ENCODE data around the gene RAI1.

RAI1 gene

GRCh38 chr17:17836818-17837379 is 155.6 kb downstream of the RAI1 start, which contains the start of gene SREBF1:
TSS of gene SREBF1 (minus strand) at chr17:17836986. CDS start at chr17:17836817, 169 bp downstream.
- DNase-seq = no peak

- DNase-seq = no peak
These were observed 156.1 kb downstream of the RAI1 start for GRCh38 chr17:17837380-17837821.

GRCh38 chr17:17837966-17838962 is 157.0 kb downstream of the RAI1 start:
- DNase-seq = peak; percentile 40

- DNase-seq = peak; percentile 61
These were observed 158.8 kb downstream of the RAI1 start for GRCh38 chr17:17839791-17840707.

- DNase-seq = no peak
These were observed 159.7 kb downstream of the RAI1 start for GRCh38 chr17:17840751-17841591.

- no peak for DNase-seq
These were observed 160.4 kb downstream of the RAI1 start for GRCh38 chr17:17841601-17842025.

- DNase-seq = no peak
These were observed 161.0 kb downstream of the RAI1 start for GRCh38 chr17:17842111-17842876.

GRCh38 chr17:17843096-17843495 is 161.8 kb downstream of the RAI1 start:
- no peak for DNase-seq

GRCh38 chr17:17844079-17844478 is 162.8 kb downstream of the RAI1 start:
- no peak for DNase-seq

- no peak for DNase-seq
These were observed 163.2 kb downstream of the RAI1 start for GRCh38 chr17:17844500-17844899.

- no peak for DNase-seq
These were observed 164.0 kb downstream of the RAI1 start for GRCh38 chr17:17845046-17845775.

- DNase-seq = no peak
These were observed 164.7 kb downstream of the RAI1 start for GRCh38 chr17:17846003-17846402.

GRCh38 chr17:17846645-17847044 is 165.4 kb downstream of the RAI1 start:
- DNase-seq = no peak

GRCh38 chr17:17847118-17847689 is 165.9 kb downstream of the RAI1 start:
- DNase-seq = no peak

GRCh38 chr17:17847726-17848125 is 166.5 kb downstream of the RAI1 start:
- no peak for DNase-seq

GRCh38 chr17:17848311-17849082 is 167.2 kb downstream of the RAI1 start:
- no peak for DNase-seq

GRCh38 chr17:17849147-17849820 is 168.0 kb downstream of the RAI1 start:
- DNase-seq = peak; percentile 32

GRCh38 chr17:17849845-17850373 is 168.7 kb downstream of the RAI1 start:
- peak; percentile 44 for DNase-seq

Measured in NCI-H1436 treated with DMSO at 0.1 percent for 48 hours (cell line).